Cortex of kidney (tissue), 1 donor: ENCODE results near the gene C11orf91.
"Not testable (repeated sequence)": the region's sequence is repeated elsewhere in the genome, so short reads cannot be mapped to it uniquely, and the experiment has no call there.

Source experiments
- DNase-seq: peaks from one replicate; lab custom pipeline; 2025; lab: John Stamatoyannopoulos, UW

Gene C11orf91, protein sequence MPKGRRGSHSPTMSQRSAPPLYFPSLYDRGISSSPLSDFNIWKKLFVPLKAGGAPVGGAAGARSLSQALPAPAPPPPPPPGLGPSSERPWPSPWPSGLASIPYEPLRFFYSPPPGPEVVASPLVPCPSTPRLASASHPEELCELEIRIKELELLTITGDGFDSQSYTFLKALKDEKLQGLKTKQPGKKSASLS

DNA sequence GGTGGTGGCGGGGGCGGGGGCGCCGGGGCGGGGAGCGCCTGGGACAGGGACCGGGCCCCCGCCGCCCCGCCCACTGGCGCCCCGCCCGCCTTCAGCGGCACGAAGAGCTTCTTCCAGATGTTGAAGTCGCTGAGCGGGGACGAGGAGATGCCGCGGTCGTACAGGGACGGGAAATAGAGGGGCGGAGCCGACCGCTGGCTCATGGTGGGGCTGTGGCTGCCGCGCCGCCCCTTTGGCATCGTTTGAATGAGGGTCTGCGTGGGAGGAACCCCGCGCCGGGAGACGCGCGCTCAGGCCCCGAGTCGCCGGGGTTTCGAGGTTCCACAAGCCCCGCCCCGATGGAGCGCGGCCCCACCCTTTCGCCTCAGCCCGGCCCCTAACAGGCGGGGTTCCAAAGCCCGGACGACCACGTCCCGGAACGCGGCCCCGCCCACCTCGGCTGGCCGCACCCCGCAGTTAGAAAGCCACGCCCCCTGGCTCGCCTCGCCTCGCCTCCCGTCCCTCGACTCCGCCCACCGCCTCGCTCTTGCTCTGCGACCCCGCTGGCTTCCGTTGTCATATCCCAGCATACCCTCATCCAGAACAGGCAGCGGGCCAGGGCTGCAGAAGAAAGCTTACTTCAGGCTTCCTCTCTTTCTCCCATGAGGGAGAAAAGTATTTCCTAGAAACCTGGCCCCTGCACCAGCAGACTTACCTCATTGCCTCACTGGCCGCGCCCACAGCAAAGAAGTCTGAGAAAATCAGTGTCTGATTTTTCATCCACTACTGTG lies at the start of gene C11orf91:
Gene C11orf91 (minus strand): TSS at position 325 of the 770 bp plus-strand sequence. CDS start 86 bp downstream, at position 239.
- DNase-seq = peak; percentile 89

- DNase-seq = no peak
These were observed 47.4 kb upstream of the C11orf91 start for GRCh38 chr11:33747979-33748378.

DNA sequence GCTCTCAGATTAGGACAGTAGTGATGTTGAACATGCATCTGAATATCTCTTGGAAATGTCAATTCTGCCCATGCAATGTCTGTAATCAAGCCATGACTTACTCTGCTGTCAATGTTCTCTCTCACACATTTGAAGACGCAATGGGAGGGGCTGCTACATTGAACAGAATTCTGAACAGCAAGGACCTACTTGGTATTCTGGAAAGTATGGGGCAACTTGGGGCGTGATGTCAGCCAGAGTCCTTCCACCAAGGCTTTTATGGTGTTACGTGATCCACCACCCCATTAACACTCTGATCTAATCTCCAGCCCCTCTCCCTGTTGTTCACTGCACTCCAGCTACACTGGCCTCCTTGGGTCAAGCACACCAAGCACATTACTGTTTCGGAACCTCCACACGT lies 42.7 kb upstream of the C11orf91 start:
- DNase-seq = no peak

GRCh38 chr11:33742249-33742851 lies 41.7 kb upstream of the C11orf91 start:
- DNase-seq = no peak

DNA sequence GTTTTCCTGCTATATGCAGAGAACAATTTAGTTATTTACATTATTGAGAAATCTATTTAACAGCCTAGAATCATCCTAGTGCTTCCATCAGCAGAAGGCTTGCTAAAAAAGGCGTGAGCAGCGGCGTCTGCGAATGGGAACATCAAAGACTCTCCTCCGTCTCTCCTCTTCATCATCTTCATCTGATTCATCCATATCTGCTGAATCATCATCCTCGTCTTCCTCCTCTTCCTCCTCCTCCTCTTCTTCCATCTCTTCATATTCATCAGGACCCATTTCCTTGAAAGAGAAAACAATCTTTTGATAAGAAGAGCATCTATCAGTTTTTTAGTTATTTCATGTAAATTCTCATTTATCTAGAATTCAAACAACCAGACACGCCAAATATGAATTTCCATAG lies 41.2 kb upstream of the C11orf91 start:
- no peak for DNase-seq

DNA sequence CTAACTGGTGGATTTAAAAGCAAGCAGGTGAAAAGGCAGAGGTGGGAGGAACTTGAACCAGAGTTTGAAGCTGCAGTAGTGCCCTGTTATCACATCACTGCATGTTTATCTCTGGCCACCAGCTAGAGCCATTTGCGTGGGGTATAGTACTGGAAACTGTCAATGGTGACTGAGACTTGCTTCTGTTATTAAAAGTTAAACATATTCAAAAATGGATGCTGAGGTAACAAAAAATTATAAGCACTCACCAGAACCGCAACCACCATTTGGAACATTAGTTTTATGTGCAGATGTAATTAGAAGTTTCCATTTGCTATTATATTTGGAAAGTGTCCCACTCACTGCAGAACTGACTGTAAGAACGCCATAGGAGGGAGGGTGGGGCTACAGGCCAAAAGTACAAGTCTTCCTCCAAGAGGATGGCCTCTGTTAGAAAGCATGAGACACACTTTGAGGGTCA lies 36.8 kb upstream of the C11orf91 start:
- DNase-seq = no peak

DNA sequence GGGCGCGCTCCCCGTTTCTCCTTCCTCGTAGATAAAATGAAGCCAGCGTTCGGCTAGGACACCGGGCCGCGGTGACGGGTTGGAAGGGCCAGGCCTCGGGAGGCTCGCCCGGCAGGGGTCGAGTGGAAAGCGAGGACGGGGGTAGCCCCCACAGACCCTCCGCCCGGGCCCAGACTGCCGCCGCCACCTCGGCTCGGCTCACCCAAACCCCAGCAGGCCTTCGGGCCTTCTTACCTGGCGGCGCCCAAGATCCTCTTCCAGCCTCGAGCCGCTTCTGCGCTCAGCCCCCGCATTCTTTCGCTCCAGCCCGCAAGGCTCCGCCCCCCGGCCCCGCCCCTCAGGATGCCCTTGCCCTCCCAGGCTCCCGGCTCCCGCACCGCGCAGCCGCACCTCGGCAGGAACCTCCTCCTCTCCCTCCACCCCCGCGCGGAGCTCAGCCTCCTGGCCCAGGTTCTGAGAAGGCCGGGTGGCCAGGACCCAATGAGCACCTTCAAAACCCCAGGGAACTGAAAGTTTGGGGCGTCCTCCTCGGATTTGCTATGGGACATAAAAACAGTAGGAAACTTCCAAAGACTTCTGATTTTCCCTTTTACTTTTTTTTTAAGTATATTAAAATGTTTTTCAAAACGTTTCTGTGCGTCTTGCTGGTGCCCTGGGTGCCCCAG lies 35.7 kb upstream of the C11orf91 start, which contains the start of gene CD59:
Gene CD59 (minus strand): TSS at position 276 of the 665 bp plus-strand sequence. CDS start 13,978 bp downstream, outside the sequence.
- DNase-seq = peak; percentile 68

GRCh38 chr11:33735271-33736147 lies 34.9 kb upstream of the C11orf91 start:
- no peak for DNase-seq

DNA sequence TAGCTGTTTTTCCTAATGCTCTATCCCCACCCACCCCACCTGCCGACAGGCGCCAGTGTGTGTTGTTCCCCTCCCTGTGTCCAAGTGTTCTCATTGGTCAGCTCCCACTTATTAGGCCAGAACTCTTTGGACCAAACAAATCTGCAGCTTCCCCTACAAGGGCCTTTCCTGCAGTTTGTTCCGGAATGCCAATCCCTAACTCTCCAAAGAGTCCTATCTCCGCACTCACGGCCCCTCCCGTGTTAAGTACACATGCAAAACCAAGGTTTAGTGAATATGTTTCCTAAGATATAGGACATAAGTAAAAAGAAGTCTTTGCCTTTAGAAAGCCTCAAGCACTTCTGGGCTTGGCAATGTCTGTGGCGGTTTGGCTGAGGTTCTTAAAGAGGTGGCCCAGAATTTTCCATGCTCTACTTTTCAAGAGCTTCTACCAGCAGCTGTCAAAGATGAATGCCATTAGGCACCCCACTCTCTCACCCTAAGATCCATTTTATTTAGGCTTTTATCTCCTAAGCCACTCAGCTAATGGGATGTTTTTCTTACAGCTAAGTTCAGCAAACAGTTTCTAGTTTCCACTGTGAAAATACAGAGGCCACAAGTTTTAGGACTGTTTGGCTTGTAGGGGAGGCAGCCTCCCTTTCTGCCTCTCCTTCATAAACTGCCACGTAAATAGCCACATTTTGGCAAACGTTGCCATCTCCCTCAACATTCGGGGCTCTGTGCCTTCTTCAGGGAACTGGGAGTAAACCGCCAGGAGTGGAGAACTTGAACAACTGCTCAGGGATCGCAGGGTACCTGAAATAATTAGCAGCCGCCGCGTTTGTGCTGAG lies 34.0 kb upstream of the C11orf91 start:
- DNase-seq = no peak

DNA sequence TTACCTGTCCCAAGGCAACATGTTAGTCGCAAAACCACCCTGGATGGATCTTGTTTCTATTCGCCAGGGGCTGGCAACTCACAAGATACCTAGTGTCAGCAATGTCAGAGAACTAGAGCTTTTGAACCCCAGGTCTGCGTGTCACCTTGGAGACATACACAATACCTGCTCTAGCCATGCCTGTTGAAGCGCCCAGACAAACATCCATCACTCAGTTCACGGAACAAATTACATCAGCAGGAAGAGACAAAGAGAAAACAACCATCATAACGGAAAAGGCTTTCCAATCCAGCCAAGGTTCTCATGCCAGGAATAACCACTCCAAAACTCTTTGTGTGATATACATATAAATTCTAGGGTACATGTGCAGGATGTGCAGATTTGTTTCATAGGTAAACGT lies 33.4 kb upstream of the C11orf91 start:
- no peak for DNase-seq

GRCh38 chr11:33731723-33732531 lies 31.3 kb upstream of the C11orf91 start:
- DNase-seq = no peak

DNA sequence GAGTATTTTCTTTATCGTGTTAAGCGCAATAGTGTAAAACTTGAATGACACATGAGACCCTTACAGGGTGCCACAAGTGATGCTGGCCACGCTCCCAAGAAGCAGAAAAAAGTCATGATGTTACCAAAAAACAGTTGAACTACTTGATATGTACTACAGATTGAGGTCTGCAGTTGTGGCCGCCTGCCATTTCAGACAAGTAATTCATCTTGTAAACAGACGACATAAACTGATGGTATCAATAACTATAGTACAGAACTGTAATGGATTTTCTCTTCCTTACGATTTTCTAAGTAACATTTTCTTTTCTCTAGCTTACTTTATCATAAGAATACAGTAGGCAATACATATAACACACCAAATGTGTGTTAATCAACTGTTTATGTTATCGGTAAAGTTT lies 30.1 kb upstream of the C11orf91 start:
- DNase-seq = no peak

DNA sequence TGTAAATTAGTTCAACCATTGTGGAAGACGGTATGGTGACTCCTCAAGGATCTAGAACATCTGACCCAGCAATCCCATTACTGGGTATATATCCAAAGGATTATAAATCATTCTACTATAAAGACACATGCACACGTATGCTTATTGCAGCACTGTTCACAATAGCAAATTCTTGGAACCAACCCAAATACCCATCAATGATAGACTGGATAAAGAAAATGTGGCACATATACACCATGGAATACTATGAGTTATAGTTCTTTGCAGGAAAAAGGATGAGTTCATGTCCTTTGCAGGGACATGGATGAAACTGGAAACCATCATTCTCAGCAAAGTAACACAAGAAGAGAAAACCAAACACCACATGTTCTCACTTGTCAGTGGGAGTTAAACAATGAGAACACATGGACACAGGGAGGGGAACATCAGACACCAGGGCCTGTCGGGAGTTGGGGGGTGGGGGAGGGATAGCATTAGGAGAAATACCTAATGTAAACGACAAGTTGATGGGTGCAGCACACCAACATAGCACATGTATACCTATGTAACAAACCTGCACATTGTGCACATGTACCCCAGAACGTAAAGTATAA lies 28.5 kb upstream of the C11orf91 start:
- DNase-seq = not testable (repeated sequence)

GRCh38 chr11:33727539-33727938 lies 26.9 kb upstream of the C11orf91 start:
- DNase-seq = not testable (repeated sequence)

GRCh38 chr11:33725496-33725895 lies 24.9 kb upstream of the C11orf91 start:
- no peak for DNase-seq

GRCh38 chr11:33724644-33725035 lies 24.0 kb upstream of the C11orf91 start:
- DNase-seq = no peak

GRCh38 chr11:33723238-33723881 lies 22.7 kb upstream of the C11orf91 start:
- no peak for DNase-seq

- no peak for DNase-seq
These were observed 22.1 kb upstream of the C11orf91 start for GRCh38 chr11:33722590-33723234.
